GM18505 (cell line): Measurements from ENCODE around the gene FAM120AOS.

ENCODE experiments used
- ATAC-seq: cut with Tn5 transposase; IDR thresholded peaks from one replicate; pipeline ENCODE4 v1.9.1; 2021; ENCODE audit not compliant: unreplicated experiment
- POLR2A ChIP-seq: IDR thresholded peaks from 4 replicates; pipeline ENCODE4 v1.6.1; 2011; ENCODE audit warnings: borderline replicate concordance; ENCODE audit not compliant: insufficient read depth, insufficient read length; ENCODE audit errors: extremely low read depth

Gene FAM120AOS

DNA sequence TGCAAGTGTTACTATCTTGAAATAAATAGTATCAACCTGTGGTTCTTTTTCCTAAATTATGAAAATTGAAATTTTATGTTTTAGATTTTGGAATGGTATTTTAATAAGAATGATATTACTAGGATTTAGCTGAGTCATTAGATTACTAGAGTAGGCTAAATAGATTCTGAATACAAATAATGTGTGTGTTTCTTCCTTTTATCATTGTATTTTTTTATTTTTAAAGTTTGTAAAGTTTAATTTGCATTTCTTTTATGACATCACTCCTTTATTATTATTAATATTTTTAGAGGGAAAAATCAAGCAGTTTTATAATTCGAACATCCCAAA lies 8.0 kb upstream of the FAM120AOS start:
- TF ChIP-seq POLR2A, result no peak

DNA sequence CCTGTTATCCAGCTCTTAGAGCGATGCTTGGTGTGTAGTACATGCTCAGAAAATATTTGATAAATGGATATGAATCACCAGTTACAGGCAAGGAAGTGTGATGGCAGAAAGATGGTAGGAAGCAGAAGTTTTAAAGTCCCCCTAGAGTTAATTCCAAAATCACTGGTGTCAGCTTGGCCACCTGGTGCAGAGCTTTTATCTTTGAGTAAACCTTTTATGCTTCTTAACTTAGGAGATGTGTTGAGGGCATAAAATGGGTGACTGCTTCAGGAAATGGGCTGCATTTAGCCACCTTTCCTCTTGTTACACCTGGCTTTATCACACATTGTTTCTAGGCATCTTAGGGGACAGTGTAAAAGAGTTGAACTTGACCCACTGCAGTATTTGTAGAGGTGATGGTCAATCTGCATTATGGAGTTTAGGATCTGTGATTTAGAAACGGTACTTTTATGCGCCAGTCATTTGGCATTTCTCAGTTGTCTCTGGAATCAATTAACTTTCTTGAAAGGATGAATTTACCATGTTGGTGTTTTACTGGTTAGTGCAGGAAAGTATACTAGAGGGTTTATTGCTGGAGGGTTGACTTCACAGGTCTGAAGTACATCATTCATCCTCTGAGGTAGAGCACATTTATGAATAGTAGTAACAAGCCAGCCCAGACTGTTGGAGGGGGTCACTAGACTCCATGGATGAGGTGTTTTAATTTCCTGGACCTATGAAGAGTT lies 7.5 kb upstream of the FAM120AOS start:
- ATAC-seq, result no peak
- no peak for TF ChIP-seq POLR2A

More for the DNA sequence above, 8.0 kb upstream of the FAM120AOS start:
- no peak for ATAC-seq

DNA sequence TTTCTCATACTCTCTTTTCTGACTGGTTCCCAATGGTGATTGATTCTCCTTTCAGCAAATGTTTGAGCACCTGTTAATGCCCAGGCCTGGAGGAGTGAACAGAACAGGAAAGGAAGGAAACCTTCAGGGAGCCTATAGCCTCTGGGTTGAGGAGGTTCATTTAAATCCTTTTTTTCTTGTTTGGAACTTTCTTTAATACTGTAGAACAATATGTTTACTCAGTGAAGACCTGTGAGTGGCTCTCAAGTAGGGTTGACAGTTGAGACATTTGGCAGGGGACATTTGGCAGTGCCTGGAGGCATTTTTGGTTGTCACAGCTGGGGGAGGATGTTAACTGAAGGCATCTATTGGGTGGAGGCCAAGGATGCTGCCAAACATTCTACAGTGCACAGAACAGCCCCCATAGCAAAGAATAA lies 6.1 kb upstream of the FAM120AOS start:
- no peak for TF ChIP-seq POLR2A
- ATAC-seq, result no peak

GRCh38 chr9:93458712-93459111 lies 5.3 kb upstream of the FAM120AOS start:
- TF ChIP-seq POLR2A, result no peak
- ATAC-seq, result no peak

GRCh38 chr9:93457006-93457405 lies 3.6 kb upstream of the FAM120AOS start:
- no peak for TF ChIP-seq POLR2A

DNA sequence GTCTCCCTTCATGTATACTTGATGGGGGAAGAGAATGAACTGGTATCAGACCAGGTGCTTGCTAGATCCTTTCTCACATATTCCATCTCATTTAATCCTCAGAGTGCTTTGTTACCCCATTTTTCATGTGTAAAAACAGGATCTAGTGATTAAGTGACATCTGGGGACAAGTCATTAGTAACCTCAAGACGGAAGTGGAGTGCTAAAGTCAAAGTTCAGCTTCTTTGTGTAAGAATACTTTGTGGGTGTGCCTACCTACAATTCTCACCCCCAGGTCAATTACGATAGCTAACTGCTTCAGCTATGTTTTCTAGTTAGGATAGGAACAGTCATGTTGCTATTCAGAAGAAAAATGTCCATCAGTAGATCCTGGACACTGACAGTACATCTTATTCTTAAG lies 3.1 kb upstream of the FAM120AOS start:
- no peak for ATAC-seq
- TF ChIP-seq POLR2A, result no peak

More at GRCh38 chr9:93457006-93457405, 3.6 kb upstream of the FAM120AOS start:
- ATAC-seq, result no peak

DNA sequence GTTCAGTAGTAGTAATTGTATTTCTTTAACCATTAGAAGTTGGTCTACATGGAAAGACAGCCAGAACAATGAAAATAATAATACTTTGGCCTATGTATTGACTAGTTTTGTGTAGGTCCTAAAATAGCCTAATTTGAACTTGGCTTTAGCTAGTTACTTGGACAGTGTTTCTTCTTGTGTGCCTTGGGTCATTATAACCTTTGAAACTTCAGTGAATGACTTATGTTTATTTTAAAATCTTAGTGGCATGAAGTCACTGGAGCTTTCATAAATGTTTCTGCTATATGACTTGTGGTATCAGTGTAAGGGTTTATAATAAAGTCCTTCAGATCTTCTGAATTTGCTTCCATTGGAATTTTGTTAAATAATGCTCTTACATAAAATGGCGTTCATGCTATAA lies 2.6 kb upstream of the FAM120AOS start:
- no peak for ATAC-seq

GRCh38 chr9:93452710-93453046 lies 703 bp downstream of the FAM120AOS start:
- ATAC-seq, result no peak
- no peak for TF ChIP-seq POLR2A

More for the DNA sequence above, 2.6 kb upstream of the FAM120AOS start:
- TF ChIP-seq POLR2A, result no peak

GRCh38 chr9:93451849-93452709 lies 1.3 kb downstream of the FAM120AOS start:
- TF ChIP-seq POLR2A, result no peak
- peak; percentile 21 for ATAC-seq

- peak; percentile 63 for ATAC-seq
- peak; percentile 85 for TF ChIP-seq POLR2A
Measured at GRCh38 chr9:93450945-93451815, 2.2 kb downstream of the FAM120AOS start, which contains the start of gene FAM120A. TSS of gene FAM120A (plus strand) at chr9:93451685. CDS start at chr9:93451916, 231 bp downstream.

DNA sequence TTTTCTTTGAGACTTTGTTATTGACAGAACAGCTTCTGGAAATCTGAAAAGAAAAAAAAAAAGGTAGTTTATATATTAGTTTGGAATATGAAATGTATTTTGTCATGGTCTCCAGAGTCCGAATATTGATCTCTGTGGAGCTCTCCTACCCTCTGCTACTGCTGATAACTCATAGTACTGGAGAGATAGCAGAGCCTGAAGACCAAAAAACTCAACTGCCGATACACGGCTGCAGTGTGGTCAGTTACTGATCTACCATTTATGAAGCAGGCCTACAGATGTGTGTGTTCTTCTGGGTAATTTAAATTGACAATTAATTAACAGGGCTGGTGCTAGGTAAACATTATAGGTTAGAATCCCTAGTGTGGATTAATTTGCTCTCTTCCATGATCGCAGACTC lies 5.7 kb downstream of the FAM120AOS start:
- TF ChIP-seq POLR2A, result no peak
- ATAC-seq, result no peak

GRCh38 chr9:93446073-93446472 lies 7.3 kb downstream of the FAM120AOS start:
- TF ChIP-seq POLR2A, result no peak
- ATAC-seq, result no peak
